ENCODE measurements around the gene DHPS. TPM values are rescaled to one million over a fixed set of nuclear protein-coding genes. Genes with fewer than 3 reads are reported as not detected.

The DHPS gene
- total and polyA plus RNA-seq, 2 of the 4 experiments (the other 2 are of a cell fraction), result 82.8 to 85.0 TPM

- no peak overlapping the region for H3K27ac ChIP-seq (ENCODE audit: insufficient read depth, low read length)
- H4K5ac ChIP-seq (ENCODE audit: low read depth, low read length), result no peak overlapping the region
- POLR2A ChIA-PET (ENCODE audit: unreplicated experiment), result interaction anchor here (1.0 kb wide), 1 partner anchor 9 kb away, joined by 3 read pairs; no protein-coding TSS in a partner anchor
- H3K4ac ChIP-seq (ENCODE audit: low read depth, low read length), result no peak overlapping the region
- H3K9ac ChIP-seq (ENCODE audit: low read depth, low read length), result no peak overlapping the region
- H3K23ac ChIP-seq (ENCODE audit: low read depth, low read length), result no peak overlapping the region
- intact Hi-C loops (cut with micrococcal nuclease) (loop anchor here (1.0 to 5.0 kb wide), 3 partner anchors 108 to 790 kb away; no protein-coding TSS in a partner anchor), dilution Hi-C loops (cut with HindIII; ENCODE audit: low sequenced_read_pairs, unreplicated experiment) (no loop called here), in situ Hi-C loops (cut with MboI; ENCODE audit: low sequenced_read_pairs) (loop anchor here (5.0 kb wide), 1 partner anchor 105 kb away; no protein-coding TSS in a partner anchor)
- no peak overlapping the region for H2BK15ac ChIP-seq (ENCODE audit: low read depth, low read length)
- H3K4me1 ChIP-seq (ENCODE audit: control insufficient read depth, insufficient read depth, low read length), result peaks cover 7% of the 10 kb centered on the region
- no peaks in the 10 kb centered on the region for H3K9me3 ChIP-seq (ENCODE audit: control insufficient read depth, insufficient read depth, low read length)
- no peak overlapping the region for H4K91ac ChIP-seq (ENCODE audit: insufficient read depth, low read depth, low read length)
- no peak overlapping the region for H2BK120ac ChIP-seq (ENCODE audit: low read depth, low read length)
- no peak overlapping the region for H2BK20ac ChIP-seq (ENCODE audit: low read depth, low read length)
- ATAC-seq (ENCODE audit: low read depth) (no peak), DNase-seq (no peak)
- peaks cover 19 to 62% of the 10 kb centered on the region in 2 experiments for H3K79me1 ChIP-seq (ENCODE audit: low read depth in 1 of 2, low read length in 2 of 2)
- H3K27me3 ChIP-seq (ENCODE audit: control insufficient read depth, insufficient read depth, low read length), result no peaks in the 10 kb centered on the region
- no peak overlapping the region for H3K14ac ChIP-seq (replicated peaks; ENCODE audit: low read depth, low read length)
- BruUV-seq (replicated peaks), result no TSS peak
- H2BK5ac ChIP-seq (ENCODE audit: low read depth, low read length, poor library complexity, severe bottlenecking), result no peak overlapping the region
- no peak overlapping the region for H3K4me3 ChIP-seq (ENCODE audit: insufficient read depth, low read depth, low read length)
- H3K4me2 ChIP-seq (ENCODE audit: low read depth, low read length), result no peak overlapping the region
- no peak overlapping the region for H2AK5ac ChIP-seq (ENCODE audit: low read depth, low read length)
- no peak overlapping the region for H2AK9ac ChIP-seq (replicated peaks; ENCODE audit: low read depth, low read length, poor library complexity)
- WGBS, 2 experiments (ENCODE audit: extremely low coverage in 2 of 2, insufficient read length in 1 of 2), result 100% methylated on average over 1 of the region's 10 CpGs; no CpG with 5 or more reads in 1 of the 2 experiments
- peaks cover 35% of the 10 kb centered on the region for H3K36me3 ChIP-seq (ENCODE audit: control insufficient read depth, insufficient read depth, low read length)
- H3K9me1 ChIP-seq (ENCODE audit: insufficient read depth, low read length), result 0 out of 2 replicates have a peak, but pooled peaks cover 3% of the 10 kb centered on the region
- H4K8ac ChIP-seq (ENCODE audit: low read depth in 2 of 2, low read length in 2 of 2), result no peak overlapping the region
- no peak for TF ChIP-seq CHD1 (IDR thresholded peaks at IDR 0.05; ENCODE audit: low read depth, low read length)
- no peak for TF ChIP-seq RFX5 (IDR thresholded peaks at IDR 0.05; ENCODE audit: low read depth, low read length)
- no peak for TF ChIP-seq CEBPB (IDR thresholded peaks at IDR 0.05; ENCODE audit: low read depth, low read length)
- TF ChIP-seq BHLHE40 (IDR thresholded peaks at IDR 0.05; ENCODE audit: low read depth, low read length), result no peak
- no peak for TF ChIP-seq FOS (IDR thresholded peaks at IDR 0.05; ENCODE audit: low read depth, low read length)
- TF ChIP-seq, protein P1, sequence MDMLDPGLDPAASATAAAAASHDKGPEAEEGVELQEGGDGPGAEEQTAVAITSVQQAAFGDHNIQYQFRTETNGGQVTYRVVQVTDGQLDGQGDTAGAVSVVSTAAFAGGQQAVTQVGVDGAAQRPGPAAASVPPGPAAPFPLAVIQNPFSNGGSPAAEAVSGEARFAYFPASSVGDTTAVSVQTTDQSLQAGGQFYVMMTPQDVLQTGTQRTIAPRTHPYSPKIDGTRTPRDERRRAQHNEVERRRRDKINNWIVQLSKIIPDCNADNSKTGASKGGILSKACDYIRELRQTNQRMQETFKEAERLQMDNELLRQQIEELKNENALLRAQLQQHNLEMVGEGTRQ (IDR thresholded peaks at IDR 0.05; ENCODE audit: low read depth, low read length), result no peak
- TF ChIP-seq SMC3 (IDR thresholded peaks at IDR 0.05; ENCODE audit: low read depth, low read length), result no peak
- no peak for TF ChIP-seq NFE2L2 (IDR thresholded peaks at IDR 0.05; ENCODE audit: low read depth, low read length)
- no peak for TF ChIP-seq MAFK (IDR thresholded peaks at IDR 0.05; ENCODE audit: low read depth, low read length)
- no peak for TF ChIP-seq RAD21 (IDR thresholded peaks at IDR 0.05; ENCODE audit: low read length)
- no peak for TF ChIP-seq CTCF (conservative IDR thresholded peaks at IDR 0.05; ENCODE audit: low read depth, low read length)
- TF ChIP-seq MXI1 (IDR thresholded peaks at IDR 0.05; ENCODE audit: borderline replicate concordance, low read depth, low read length), result no peak
- no peak for TF ChIP-seq MAZ (IDR thresholded peaks at IDR 0.05; ENCODE audit: borderline replicate concordance, low read depth, low read length)
- TF ChIP-seq POLR2A (IDR thresholded peaks at IDR 0.05; ENCODE audit: low read depth, low read length), result no peak
- TF ChIP-seq ELK1 (IDR thresholded peaks at IDR 0.05; ENCODE audit: borderline replicate concordance, low read depth, low read length), result no peak
- TF ChIP-seq RCOR1 (IDR thresholded peaks at IDR 0.05; ENCODE audit: insufficient replicate concordance, low read length), result no peak
- no peak overlapping the region for H3K18ac ChIP-seq (ENCODE audit: low read depth, low read length)
- CTCF ChIA-PET, result no interaction called here
- H2AFZ ChIP-seq (replicated peaks; ENCODE audit: low read length, poor library complexity), result no peak overlapping the region
- peaks cover 15% of the 10 kb centered on the region for H4K20me1 ChIP-seq (ENCODE audit: insufficient read depth, low read length)
- no peak overlapping the region for H3K56ac ChIP-seq (ENCODE audit: extremely low read depth, insufficient read depth, low read length)
These were observed 8.9 kb downstream of the DHPS start for GRCh38 chr19:12672744-12673143.
